ENCODE data around the gene SCOC.
"Not testable (repeated sequence)": the region's sequence is repeated elsewhere in the genome, so short reads cannot be mapped to it uniquely, and the experiment has no call there.

The SCOC gene

DNA sequence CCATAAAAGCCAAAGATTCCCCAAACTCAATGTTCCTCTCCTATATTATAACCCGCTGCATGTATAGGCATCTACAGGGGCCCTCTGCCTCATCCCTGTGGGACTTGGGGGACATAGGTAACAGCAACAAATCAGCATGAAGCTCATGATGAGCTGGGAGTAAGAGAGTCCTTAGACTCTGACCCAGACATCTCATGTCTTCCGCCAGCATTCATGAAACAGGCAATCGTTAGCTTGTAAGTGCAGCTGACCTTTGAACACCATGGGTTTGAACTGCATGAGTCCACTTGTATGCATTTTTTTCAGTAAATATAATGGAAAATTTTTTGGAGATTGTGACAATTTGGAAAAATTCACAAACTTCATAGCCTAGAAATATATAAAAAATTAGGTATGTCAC lies 10.4 kb upstream of the SCOC start:
- no peak for DNase-seq

DNA sequence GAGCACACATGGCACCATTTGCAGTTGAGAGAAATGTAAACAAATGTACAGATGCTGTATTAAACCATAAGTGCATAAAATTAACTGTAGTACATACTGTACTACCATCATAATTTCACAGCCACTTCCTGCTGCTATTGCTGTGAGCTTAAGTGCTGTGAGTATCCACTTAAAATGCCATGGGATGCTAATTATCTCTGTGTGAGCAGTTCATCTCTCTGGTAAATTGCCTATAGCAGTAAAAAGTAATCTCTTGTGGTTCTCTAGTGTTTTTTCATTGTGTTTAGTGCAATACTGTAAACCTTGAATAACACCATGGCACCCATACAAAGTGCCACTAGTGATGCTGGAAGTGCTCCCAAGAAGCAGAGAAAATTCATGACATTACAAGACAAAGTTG lies 9.9 kb upstream of the SCOC start:
- no peak for DNase-seq

DNA sequence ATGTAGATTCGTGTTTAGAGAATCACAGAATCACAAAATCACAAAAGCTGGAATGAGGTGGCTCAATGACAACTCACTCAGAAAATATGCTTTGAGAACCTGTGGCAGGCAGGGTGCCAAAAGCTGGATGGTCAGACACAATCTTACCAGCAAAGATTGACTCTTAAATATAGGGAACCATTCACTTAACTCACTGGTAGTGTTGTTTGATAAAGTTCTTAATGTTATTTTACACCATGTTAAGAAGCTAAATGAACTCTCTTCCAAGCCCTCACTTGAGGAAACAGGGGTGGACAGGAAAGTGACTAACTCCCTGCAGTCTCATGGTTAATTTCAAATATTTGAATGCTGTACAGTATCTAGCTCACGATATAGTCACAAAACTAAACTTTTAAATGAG lies 5.7 kb upstream of the SCOC start:
- no peak for DNase-seq

DNA sequence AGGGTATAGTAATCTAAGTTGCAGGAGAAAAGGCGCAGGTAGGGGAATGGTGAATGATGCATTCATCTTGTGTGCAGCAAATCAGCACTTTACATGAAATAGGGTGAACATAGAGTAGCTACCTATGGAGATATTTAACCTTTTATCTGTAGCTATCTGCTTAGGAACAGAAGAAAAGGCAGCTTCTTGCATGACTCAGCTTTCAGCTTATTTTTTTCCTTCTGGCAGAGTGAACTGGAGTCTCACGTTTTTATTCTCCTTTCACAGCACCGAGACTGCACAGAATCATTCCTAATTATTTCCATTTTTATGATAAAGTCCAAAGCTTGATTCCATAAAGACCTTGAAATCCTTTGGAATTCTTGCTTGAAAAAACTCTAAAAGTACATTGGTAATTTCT lies 4.8 kb upstream of the SCOC start:
- no peak for DNase-seq

DNA sequence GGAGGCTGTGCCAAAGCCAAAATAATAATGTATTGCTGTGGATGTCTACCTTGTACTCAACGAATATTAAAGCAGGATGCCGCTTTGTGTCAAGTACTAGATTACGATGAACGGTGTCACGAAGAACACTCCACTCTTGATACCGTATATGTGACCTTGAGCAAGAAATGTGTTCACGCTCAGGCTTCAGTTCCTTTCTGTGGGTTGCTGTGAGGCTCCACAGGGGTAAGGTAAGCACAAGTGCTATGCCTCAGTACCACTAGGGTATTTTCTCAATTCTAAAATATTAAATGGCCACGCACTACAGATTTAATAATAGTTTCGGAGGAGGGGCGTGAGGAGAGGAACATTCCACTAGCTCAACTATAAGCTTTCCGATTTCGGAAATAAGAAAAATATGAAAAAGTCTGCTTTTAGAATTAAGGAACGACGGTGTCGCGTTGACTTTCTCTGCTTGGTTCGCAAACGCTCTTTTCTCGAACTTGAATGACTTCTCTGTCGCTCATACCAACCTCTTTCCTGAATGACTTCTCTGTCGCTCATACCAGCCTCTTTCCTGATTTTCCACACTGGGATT lies 607 bp upstream of the SCOC start:
- peak; percentile 22 to 35 for DNase-seq

DNA sequence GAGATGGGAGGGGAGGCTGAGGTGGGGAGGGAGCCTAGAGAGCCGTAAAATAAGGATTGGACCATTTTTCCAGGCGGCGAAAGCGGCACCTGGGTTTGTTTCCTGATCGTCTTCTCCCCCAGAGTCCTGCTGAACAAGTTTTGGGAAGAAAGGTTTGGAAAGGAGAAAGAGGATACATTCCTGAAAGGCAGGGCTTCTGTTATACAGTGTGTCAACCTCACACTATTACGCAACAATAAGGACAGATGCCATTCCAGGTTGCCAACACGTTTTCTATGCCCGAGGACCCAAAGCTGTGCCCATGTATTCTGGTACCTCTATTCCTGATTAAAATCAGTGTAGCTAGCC lies 658 bp downstream of the SCOC start:
- DNase-seq, result no peak

DNA sequence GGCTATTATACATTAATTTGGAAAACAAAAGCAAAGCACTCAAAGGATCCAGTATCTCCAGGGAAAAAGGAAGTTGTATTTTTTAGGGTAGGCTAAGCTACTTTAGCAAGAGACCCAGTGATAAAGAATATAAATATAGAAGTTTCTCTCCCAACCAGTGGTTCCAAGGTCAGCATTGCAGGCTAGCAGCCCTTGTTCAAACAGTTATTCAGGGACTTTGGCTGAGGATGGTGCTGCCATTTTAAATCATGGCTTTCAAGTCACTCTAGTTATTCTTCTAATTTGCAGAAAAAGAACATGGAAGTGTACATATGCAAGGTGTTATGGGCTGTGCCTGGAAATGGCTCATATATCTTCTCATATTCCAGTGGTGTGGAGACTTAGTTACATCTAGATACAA lies 9.3 kb downstream of the SCOC start:
- no peak for DNase-seq

DNA sequence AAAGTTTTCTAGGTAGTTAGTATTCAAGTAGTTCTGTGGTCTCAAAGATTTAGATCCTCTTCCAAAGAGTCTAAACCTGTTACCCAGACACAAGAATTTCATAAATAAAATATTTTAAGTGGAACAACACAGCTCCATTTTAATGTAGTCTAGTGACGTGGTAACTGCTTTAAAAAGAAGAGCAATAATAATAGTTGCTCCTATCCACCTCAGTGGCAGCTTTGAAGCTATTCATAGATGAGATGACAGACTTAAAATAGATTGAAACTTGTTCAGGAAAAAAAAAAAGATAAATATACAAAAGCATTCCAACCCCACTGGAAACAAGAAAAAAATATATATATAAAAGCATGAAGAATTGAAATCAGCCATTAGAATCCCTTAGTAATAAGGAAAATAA lies 14.6 kb downstream of the SCOC start:
- DNase-seq, result no peak

DNA sequence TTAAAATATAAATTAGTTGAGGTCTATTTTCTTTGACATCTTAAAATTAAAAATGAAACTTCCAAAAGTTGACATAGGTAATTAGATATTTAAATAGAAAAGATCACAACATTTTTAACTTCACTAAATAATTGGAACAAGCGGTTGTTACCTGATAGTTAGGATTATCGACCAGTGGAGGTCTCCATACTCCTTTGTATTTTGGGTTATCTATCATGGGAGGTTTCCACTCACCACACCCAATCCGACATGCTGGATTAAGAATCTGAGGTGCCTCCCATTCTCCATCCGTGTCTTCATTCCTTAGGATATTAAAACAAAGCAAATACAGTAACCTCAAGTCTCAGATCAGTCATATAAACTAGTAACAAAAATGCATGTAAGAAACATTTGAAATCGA lies 22.2 kb downstream of the SCOC start:
- no peak for DNase-seq

DNA sequence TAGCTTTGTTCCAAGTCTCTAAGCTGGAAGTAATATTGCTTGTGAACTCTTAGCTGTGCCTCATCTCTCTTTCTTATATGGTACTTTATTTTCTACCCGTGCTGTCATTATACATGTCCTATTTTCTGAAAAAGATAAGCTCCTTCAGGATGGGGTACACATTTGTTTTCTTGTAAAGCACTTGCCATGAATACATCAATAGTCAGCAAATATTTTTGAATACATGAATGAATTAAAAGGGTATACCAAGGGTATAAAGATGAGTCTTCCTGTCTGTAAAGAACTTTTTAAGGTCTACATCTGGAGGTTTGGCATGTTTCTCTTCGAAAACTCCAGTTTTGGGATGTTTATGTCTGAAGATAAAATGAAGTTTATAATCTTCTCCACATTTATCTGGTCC lies 26.7 kb downstream of the SCOC start:
- no peak for DNase-seq

DNA sequence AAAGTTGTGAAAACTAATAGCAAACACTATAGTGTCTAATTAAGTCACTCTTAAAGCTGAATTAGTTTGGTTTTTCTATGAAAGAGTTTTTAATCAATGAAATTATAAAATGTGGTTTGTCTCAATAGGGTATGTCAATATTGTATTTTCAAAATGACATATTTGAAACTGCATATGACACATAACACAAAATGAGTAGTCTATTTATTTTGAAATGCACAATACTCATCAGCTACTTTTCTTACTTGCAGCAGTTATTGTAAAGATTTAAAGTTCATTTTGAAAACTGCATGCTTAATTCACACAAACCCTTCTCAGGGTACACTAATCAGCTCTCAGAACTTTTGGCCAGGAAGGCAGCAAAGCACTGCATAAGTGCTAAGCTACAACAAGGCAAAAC lies 32.8 kb downstream of the SCOC start:
- no peak for DNase-seq

DNA sequence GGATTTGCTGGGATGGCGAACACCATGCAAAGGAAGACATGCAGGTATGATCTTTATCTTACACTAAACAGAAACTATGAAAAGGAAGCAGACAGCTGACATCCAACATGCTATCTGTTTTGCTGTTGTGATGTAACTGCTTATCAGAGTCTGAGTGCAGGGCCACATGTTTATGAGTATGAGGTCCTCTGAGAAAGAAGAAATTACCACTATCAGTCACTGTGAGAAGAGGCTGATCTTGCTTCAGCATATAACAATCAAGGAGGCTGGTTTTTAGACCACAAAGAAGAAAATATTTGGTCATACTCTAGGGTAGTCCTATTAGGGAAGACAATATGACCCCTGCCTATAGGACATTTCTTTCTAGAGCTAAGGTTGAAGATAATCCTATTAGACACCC lies 35.5 kb downstream of the SCOC start:
- DNase-seq, result no peak

DNA sequence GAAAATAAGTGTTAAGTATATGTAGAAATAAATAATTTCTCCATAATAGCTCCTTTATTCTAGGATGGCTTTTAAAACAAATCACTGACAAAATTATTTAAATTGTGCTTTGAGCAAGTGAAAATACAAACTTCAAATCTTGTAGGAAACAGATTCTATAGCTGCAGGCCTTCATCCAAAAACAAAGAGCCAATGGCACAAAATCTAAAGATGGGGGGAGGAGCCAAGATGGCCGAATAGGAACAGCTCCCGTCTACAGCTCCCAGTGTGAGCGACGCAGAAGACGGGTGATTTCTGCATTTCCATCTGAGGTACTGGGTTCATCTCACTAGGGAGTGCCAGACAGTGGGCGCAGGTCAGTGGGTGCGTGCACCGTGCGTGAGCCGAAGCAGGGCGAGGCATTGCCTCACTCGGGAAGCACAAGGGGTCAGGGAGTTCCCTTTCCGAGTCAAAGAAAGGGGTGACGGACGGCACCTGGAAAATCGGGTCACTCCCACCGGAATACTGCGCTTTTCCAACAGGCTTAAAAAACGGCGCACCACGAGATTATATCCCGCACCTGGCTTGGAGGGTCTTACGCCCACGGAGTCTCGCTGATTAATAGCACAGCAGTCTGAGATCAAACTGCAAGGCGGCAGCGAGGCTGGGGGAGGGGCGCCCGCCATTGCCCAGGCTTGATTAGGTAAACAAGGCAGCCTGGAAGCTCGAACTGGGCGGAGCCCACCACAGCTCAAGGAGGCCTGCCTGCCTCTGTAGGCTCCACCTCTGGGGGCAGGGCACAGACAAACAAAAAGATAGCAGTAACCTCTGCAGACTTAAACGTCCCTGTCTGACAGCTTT lies 39.9 kb downstream of the SCOC start:
- DNase-seq, result not testable (repeated sequence)

DNA sequence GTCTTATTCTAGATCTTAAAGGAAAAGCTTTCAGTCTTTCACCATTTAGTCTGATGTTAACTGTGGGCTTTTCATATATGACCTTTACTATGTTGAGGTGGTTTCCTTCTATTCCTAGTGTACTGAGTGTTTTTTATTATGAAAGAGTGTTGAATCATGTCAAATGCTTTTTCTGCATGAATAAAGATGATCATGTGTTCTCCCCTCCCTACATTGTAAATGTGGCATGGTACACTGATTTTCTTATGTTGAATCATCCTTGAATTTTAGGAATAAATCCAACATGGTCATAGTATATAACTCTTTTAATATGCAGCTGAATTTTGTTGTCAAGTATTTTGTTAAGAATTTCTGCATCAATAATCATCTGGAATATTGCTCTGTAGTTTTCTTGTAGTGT lies 49.7 kb downstream of the SCOC start:
- DNase-seq, result no peak

DNA sequence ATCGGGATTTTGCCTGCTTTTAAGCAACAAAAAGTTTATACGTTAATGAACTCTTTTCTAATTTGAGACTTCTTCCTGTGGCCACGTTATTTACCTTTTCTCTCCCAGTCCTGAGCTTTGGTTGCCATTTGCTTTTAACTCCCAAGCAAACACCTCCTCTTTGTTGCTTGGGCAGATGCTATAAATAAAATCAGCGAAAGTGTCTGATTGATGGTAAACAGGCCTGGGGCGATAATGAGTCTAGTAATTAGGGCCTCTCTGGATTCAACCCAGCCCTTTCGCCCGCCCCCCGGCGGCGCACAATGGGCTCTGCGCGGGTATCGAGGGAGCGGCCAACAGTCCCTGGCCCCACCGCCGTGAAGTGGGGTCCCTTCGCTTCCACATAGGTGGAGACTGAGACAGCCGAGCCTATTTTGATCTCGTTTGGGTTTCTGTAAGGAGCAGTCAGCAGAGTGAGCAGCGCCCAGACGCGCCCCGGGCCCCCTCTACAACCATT lies 53.2 kb downstream of the SCOC start:
- peak in 1 of 2 donors; percentile 25 for DNase-seq

DNA sequence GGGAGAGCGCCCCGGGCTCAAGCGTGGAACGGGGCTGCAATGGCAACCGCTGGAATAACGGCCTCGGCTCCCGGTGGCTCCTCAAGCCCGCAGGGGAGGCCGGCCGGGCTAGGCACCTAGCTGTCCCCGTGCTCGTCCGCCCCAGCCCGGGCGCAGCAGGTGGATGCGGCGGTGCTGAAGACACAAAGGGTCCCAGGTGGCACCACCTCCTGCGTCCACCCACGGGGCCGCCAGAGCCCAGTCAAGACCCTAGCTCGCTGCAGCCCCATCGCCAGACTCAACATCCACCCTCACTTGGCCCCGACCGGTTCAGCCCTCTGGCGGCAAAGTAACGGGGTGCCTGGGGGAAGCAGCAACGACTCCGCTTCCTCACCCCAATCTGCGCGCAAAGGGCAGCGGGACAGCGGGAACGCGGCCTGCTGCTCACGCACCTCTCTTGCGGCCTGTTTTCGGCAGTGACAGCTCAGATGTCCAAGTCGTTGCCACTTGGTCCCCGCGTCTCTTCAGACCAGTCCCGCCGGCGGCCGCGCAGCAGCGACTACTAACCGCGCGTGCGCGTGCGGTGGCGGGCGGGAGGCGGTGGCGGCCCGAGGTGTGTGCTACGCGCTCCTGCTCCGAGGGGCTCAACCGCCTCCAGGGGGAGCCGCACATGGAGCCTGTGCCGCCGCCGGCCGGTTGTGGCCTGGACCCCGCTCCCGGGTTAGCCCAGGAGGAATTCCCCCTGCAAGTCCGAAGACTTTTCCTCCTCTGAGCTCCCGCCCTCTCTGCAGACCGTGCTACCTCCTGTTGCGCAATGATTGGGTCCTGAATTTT lies 53.9 kb downstream of the SCOC start, which contains the start of gene CLGN:
Gene CLGN (minus strand): TSS at position 543 of the 813 bp plus-strand sequence. CDS start 14,570 bp downstream, outside the sequence.
- peak; percentile 43 to 74 for DNase-seq

DNA sequence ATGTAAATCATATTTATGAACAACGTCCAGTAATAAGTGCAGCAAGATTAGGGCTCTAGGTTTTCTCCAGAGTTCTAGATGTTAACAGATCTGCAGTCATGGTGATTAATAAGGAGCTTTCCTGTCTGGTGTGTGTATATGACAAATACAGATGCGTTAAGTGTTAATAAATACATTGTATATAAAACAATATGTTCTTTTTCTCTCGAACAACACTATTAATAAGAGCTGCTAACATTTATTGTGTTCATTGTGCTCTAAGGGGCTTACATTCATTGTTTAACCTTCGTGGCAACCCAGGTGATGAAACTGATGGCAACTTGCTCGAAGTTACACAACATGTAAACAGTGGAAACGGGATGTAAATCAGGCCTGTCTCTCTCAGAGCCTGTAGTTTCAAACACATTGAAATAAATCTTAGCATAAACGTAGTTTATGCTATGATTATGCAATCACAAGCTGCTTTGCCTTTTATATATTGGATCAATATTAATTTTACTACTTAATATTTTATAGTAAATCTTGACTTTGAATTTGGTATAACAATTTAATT lies 54.5 kb downstream of the SCOC start:
- no peak for DNase-seq
